Ovary (tissue), 9 donors: Measurements from ENCODE around the gene UGT1A4. TPM values are rescaled to one million over a fixed set of nuclear protein-coding genes. Genes with fewer than 3 reads are reported as not detected.
"Not testable (repeated sequence)": the region's sequence is repeated elsewhere in the genome, so short reads cannot be mapped to it uniquely, and the experiment has no call there.

Experiments
- DNase-seq, 5 donors: peaks; one replicate each; pipeline ENCODE4 v3.0.0-alpha.2; 2019 to 2020
- H3K27ac ChIP-seq, 2 donors: fragments of 200-600 bp; one replicate each; pipeline versions ENCODE4 v1.5.1 to v1.8.0; 2019 to 2022
- H3K27me3 ChIP-seq: fragments of 200-600 bp; one replicate; pipeline ENCODE4 v1.8.0; 2022
- H3K36me3 ChIP-seq: fragments of 200-600 bp; sonication (generic); one replicate; pipeline ENCODE4 v1.5.1; 2019
- H3K4me1 ChIP-seq: one replicate; pipeline ENCODE4 v1.8.1; 2013; ENCODE audit warnings: mild to moderate bottlenecking, moderate library complexity; ENCODE audit not compliant: insufficient read depth
- H3K4me3 ChIP-seq: fragments of 200-600 bp; sonication (generic); one replicate; pipeline ENCODE4 v1.5.1; 2017
- H3K9me3 ChIP-seq, 2 donors: fragments of 200-600 bp in 1 of 2; sonication (generic) in 1 of 2; one replicate each; pipeline versions ENCODE4 v1.5.1 to v1.8.1; 2013 to 2019; ENCODE audit warnings: mild to moderate bottlenecking in 1 of 2, moderate library complexity in 1 of 2
- EP300 ChIP-seq: sonication (generic); formaldehyde crosslinking; IDR thresholded peaks from one replicate; pipeline ENCODE4 v1.6.1; 2017; ENCODE audit warnings: antibody characterized with exemption
- POLR2A ChIP-seq: fragments of 450-650 bp; IDR thresholded peaks from one replicate; pipeline ENCODE4 v1.6.1; 2017; ENCODE audit warnings: antibody characterized with exemption, mild to moderate bottlenecking, moderate library complexity
- WGBS, 3 donors: extraction: QIAGEN DNeasy Blood & Tissue Kit in 1 of 3; methylation state at CpG; one replicate each; pipeline versions ENCODE4 v1.1.5 to v1.1.7; 2013 to 2017; 5-methylcytosine and 5-hydroxymethylcytosine counted together
- intact Hi-C, 4 donors: fragments of 100-400 bp; cut with DNase I; formaldehyde crosslinking; loops; one replicate each; pipeline versions ENCODE4 v1.11.0 to v1.15.1; 2022 to 2023
- polyA plus RNA-seq, 2 donors: library from polyadenylated mRNA; stranded (reverse); fragments of 200-250 nt in 1 of 2; fragments of 350-450 nt in 1 of 2; fragmentation: Illumina TruSeq in 1 of 2; extraction: RNeasy Lipid Tissue Mini Kit (QIAGEN cat#74804) in 1 of 2; gene quantifications; one replicate each; pipeline ENCODE4 v1.2.3, GENCODE V29; 2013 to 2014
- total RNA-seq, 7 donors: library from RNA; depleted of rRNA in 2 of 7; stranded (reverse); fragments of >200 nt in 2 of 7; fragmentation: NEBNext Ultra II Directional in 3 of 7; extraction: Animal tissue kit (Norgen Biotek cat#: 25700) in 3 of 7; gene quantifications; one replicate each; pipeline versions ENCODE4 v1.1.0 to v1.2.4, GENCODE V29; 2016 to 2023
- TF ChIP-seq, protein P1 (sequence below), 3 donors: fragments of 450-650 bp in 2 of 3; fragments of 200-600 bp in 1 of 3; IDR thresholded peaks; one replicate each; pipeline versions ENCODE4 v1.5.1 to v1.8.0; 2016 to 2022; ENCODE audit warnings: antibody characterized with exemption in 3 of 3, mild to moderate bottlenecking in 1 of 3
- donor health status: DM: no; HTN: no; CAD: no; lungs with moderate emphysema.
- donor health status: DM: no; HTN: no; CAD: no.
- donor health status: Bipolar disorder and iron deficiency.
- donor health status: DM: yes; HTN: yes; CAD: no.
- donor health status: DM: no; HTN: no; CAD: no.
- donor health status: DM: yes; HTN: yes; CAD: no.

The UGT1A4 gene
- total and polyA plus RNA-seq, 9 donors = 0.11 to 0.36 TPM; not detected in 7

DNA sequence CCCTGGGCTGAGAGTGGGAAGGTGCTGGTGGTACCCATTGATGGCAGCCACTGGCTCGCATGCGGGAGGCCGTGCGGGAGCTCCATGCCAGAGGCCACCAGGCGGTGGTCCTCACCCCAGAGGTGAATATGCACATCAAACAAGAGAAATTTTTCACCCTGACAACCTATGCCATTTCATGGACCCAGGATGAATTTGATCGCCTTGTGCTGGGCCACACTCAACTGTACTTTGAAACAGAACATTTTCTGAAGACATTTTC, 28.7 kb downstream of the UGT1A4 start:
- H3K27me3 ChIP-seq = no peaks in the 10 kb centered on the region
- H3K27ac ChIP-seq = no peak overlapping the region
- TF ChIP-seq EP300 (no peak), POLR2A (no peak)
- TF ChIP-seq, protein P1, sequence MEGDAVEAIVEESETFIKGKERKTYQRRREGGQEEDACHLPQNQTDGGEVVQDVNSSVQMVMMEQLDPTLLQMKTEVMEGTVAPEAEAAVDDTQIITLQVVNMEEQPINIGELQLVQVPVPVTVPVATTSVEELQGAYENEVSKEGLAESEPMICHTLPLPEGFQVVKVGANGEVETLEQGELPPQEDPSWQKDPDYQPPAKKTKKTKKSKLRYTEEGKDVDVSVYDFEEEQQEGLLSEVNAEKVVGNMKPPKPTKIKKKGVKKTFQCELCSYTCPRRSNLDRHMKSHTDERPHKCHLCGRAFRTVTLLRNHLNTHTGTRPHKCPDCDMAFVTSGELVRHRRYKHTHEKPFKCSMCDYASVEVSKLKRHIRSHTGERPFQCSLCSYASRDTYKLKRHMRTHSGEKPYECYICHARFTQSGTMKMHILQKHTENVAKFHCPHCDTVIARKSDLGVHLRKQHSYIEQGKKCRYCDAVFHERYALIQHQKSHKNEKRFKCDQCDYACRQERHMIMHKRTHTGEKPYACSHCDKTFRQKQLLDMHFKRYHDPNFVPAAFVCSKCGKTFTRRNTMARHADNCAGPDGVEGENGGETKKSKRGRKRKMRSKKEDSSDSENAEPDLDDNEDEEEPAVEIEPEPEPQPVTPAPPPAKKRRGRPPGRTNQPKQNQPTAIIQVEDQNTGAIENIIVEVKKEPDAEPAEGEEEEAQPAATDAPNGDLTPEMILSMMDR (IDR thresholded peaks at IDR 0.05) = no peak
- H3K36me3 ChIP-seq = no peaks in the 10 kb centered on the region
- peaks cover 0 to 4% of the 10 kb centered on the region in 2 donors for H3K9me3 ChIP-seq
- H3K4me3 ChIP-seq = no peak overlapping the region
- no peaks in the 10 kb centered on the region for H3K4me1 ChIP-seq
- WGBS, 3 donors = 89 to 98% (median 92%) methylated on average over 6 of the region's 6 CpGs
- intact Hi-C loops = no loop called here
- DNase-seq = no peak

DNA sequence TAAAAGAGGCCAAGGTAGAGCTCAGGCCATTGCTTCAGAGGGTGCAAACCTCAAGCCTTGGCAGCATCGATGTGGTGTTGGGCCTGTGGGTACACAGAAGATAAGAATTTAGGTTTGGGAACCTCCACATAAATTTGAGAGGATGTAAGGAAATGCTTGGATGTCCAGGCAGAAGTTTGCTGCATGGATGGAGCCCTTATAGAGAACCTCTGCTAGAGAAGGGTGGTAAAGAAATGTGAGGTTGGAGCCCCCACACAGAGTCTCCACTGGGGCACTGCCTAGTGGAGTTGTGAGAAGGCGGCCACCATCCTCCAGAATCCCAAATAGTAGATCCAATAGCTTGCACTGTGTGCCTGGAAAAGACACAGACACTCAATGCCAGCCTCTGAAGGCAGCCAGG, 32.2 kb downstream of the UGT1A4 start:
- H3K36me3 ChIP-seq, H3K4me3 ChIP-seq, H3K27ac ChIP-seq, H3K27me3 ChIP-seq, intact Hi-C loops, DNase-seq, H3K9me3 ChIP-seq, H3K4me1 ChIP-seq: not testable (repeated sequence)
- WGBS, 3 donors = 64 to 78% (median 67%) methylated on average over 2 of the region's 2 CpGs

DNA sequence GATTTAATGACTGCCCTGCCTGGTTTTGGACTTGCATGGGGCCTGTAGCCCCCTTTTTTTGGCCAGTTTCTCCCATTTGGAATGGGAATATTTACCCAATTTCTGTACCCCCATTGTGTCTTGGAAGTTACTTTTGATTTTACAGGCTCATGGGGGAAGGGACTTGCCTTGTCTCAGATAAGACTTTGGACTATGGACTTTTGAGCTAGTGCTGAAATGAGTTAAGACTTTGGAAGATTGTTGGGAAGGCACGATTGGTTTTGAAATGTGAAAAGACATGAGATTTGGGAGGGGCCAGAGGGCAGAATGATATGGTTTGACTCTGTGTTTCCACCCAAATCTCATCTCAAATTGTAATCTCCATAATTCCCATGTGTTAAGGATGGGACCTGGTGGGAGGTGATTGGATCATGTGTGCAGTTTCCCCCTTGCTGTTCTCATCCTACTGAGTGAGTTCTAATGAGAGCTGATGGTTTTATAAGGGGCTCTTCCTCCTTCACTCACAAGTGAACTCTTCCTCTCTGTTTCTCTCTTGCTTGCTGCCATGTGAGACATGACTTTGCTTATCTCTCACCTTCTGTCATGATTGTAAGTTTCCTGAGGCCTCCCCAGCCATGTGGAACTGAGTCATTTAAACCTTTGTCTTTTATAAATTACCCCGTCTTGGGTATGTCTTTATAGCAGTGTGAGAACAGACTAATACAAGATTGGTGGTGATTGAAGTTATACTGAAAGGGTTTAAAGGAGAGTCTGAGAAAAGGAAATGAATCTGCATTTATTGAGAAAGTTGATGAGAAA, 32.9 kb downstream of the UGT1A4 start:
- H3K27me3 ChIP-seq, intact Hi-C loops, H3K9me3 ChIP-seq, H3K27ac ChIP-seq, H3K36me3 ChIP-seq, DNase-seq, H3K4me3 ChIP-seq, H3K4me1 ChIP-seq: not testable (repeated sequence)
- 62 to 71% (median 65%) methylated on average over 2 of the region's 2 CpGs for WGBS, 3 donors

DNA sequence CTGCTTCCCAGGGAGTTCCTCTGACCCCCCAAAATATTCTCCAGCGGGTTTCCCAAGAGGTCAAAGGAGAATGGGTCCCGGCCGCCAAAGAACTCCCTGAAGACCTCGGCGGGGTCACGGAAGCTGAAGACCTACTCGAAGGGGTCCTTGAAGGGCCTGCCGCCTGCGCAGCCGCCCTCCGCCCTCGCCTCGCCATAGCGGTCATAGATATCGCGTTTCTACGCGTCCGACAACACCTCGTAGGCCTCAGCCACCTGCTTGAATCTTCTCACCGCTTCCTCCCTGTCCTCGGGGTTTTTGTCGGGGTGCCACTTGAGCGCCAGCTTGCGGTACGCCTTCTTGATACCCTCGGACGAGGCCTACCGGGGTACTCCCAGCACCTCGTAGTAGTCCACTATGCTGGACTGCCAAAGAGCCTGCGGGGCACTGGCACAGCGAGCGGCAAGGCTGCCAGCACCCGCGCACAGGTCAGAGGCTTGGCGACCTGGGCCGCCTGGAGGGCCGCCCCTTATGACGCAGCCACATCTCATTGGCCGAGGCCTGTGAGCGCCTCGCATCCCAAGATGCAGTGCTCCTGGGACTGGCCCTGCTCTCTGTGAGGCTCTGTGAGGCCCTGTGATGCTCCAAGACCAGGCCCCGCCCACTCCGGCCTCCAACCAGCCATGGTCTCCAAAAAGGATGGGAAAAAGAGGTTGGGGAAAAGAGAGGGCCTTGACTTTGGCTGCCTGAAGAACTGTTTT, 36.5 kb downstream of the UGT1A4 start:
- Histone ChIP-seq H3K36me3 (no peaks in the 10 kb centered on the region), H3K9me3 (peaks cover 0 to 4% of the 10 kb centered on the region in 2 donors), H3K27ac (no peak overlapping the region), H3K4me1 (no peaks in the 10 kb centered on the region), H3K4me3 (no peak overlapping the region), H3K27me3 (no peaks in the 10 kb centered on the region)
- intact Hi-C loops = no loop called here
- DNase-seq = no peak
- WGBS, 3 donors = 89 to 95% (median 94%) methylated on average over 42 to 44 of the region's 44 CpGs
- TF ChIP-seq EP300 = no peak
- no peak for TF ChIP-seq POLR2A

DNA sequence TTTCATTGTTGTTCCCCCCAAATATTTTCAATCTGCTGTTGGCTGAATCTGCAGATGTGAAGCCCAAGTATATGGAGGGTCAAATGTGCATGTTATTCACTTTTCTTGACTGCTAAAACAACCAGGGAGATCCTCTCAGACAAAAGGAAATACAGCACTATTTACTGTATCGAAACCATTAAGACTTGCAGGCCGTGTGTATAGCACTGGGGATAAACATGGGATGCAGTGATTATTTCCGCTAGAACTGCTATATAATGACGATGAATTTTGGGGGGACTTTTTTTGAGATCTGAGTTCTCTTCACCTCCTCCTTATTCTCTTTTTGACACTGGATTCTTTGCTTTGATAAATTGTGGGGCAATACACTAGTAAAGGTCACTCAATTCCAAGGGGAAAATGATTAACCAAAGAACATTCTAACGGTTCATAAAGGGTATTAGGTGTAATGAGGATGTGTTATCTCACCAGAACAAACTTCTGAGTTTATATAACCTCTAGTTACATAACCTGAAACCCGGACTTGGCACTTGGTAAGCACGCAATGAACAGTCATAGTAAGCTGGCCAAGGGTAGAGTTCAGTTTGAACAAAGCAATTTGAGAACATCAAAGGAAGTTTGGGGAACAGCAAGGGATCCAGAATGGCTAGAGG, 38.0 kb downstream of the UGT1A4 start:
- Histone ChIP-seq H3K9me3 (no peaks in the 10 kb centered on the region), H3K27ac (no peak overlapping the region), H3K27me3 (no peaks in the 10 kb centered on the region), H3K4me1 (no peaks in the 10 kb centered on the region), H3K36me3 (no peaks in the 10 kb centered on the region), H3K4me3 (no peak overlapping the region)
- intact Hi-C loops = no loop called here
- 71 to 80% (median 75%) methylated on average over 7 of the region's 7 CpGs for WGBS, 3 donors
- TF ChIP-seq POLR2A = no peak
- TF ChIP-seq, protein P1 (IDR thresholded peaks at IDR 0.05) = no peak
- no peak for TF ChIP-seq EP300
- no peak for DNase-seq

DNA sequence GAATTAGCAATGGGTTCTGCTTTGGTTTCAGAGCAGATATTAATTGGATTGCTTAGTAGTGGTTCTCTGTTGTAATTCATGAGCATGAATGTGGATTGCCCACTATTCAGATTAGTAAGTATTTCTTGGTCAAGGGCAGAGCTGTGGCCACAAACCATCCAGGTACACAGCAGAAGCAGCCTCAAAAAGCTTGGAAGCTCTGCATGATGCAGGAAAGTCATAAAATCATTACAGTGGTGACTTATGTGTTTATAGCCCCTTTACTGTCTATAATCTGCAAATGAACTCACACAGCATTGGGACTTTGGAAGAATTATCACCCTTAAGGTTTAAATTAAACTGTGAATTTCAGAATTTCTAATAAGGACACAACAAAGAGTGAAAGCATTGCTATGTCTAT, 39.6 kb downstream of the UGT1A4 start:
- Histone ChIP-seq H3K4me3 (no peak overlapping the region), H3K36me3 (no peaks in the 10 kb centered on the region), H3K9me3 (no peaks in the 10 kb centered on the region), H3K27ac (no peak overlapping the region), H3K4me1 (no peaks in the 10 kb centered on the region), H3K27me3 (no peaks in the 10 kb centered on the region)
- TF ChIP-seq POLR2A (no peak), EP300 (no peak)
- TF ChIP-seq, protein P1 (IDR thresholded peaks at IDR 0.05) = no peak
- intact Hi-C loops = no loop called here
- no peak for DNase-seq
